IPS DF 19.7 (cell line): ENCODE measurements around the gene RAB35.

ENCODE experiments used
- DNase-seq: peaks from one replicate; pipeline ENCODE4 v3.0.0-alpha.2; 2013; ENCODE audit warnings: low read depth, low spot score

The RAB35 gene

GRCh38 chr12:120132863-120133385 is 16.4 kb upstream of the RAB35 start:
- no peak for DNase-seq

- no peak for DNase-seq
Observed at GRCh38 chr12:120132054-120132836, 15.7 kb upstream of the RAB35 start.

GRCh38 chr12:120131116-120131515 is 14.6 kb upstream of the RAB35 start:
- no peak for DNase-seq

GRCh38 chr12:120130011-120130410 is 13.5 kb upstream of the RAB35 start:
- DNase-seq = no peak

GRCh38 chr12:120126635-120127005 is 10.1 kb upstream of the RAB35 start:
- DNase-seq = no peak

- DNase-seq = no peak
Observed at GRCh38 chr12:120125792-120126634, 9.5 kb upstream of the RAB35 start.

GRCh38 chr12:120125029-120125428 is 8.5 kb upstream of the RAB35 start:
- no peak for DNase-seq

GRCh38 chr12:120121766-120122293 is 5.3 kb upstream of the RAB35 start:
- no peak for DNase-seq

- no peak for DNase-seq
Observed at GRCh38 chr12:120121343-120121742, 4.8 kb upstream of the RAB35 start.

GRCh38 chr12:120119271-120119973 is 2.9 kb upstream of the RAB35 start:
- DNase-seq = no peak

- peak; percentile 75 for DNase-seq
Observed at GRCh38 chr12:120118321-120119061, 1.9 kb upstream of the RAB35 start.

- DNase-seq = no peak
Observed at GRCh38 chr12:120117961-120118320, 1.4 kb upstream of the RAB35 start.

- no peak for DNase-seq
Observed at GRCh38 chr12:120116792-120117651, 469 bp upstream of the RAB35 start.

- no peak for DNase-seq
Observed at GRCh38 chr12:120115692-120116440, 687 bp downstream of the RAB35 start.

GRCh38 chr12:120115066-120115465 is 1.5 kb downstream of the RAB35 start:
- no peak for DNase-seq

GRCh38 chr12:120110550-120111501 is 5.7 kb downstream of the RAB35 start:
- DNase-seq = no peak

- no peak for DNase-seq
Observed at GRCh38 chr12:120109570-120110267, 6.8 kb downstream of the RAB35 start.

- no peak for DNase-seq
Observed at GRCh38 chr12:120106151-120106550, 10.4 kb downstream of the RAB35 start.
